Ovary (tissue), 9 donors: ENCODE measurements around the gene SENP6. TPM values are rescaled to one million over a fixed set of nuclear protein-coding genes. Genes with fewer than 3 reads are reported as not detected.
"Not testable (repeated sequence)": the region's sequence is repeated elsewhere in the genome, so short reads cannot be mapped to it uniquely, and the experiment has no call there.

Source experiments
- DNase-seq, 5 donors: peaks; one replicate each; pipeline ENCODE4 v3.0.0-alpha.2; 2019 to 2020
- H3K27ac ChIP-seq, 2 donors: fragments of 200-600 bp; one replicate each; pipeline versions ENCODE4 v1.5.1 to v1.8.0; 2019 to 2022
- H3K27me3 ChIP-seq: fragments of 200-600 bp; one replicate; pipeline ENCODE4 v1.8.0; 2022
- H3K36me3 ChIP-seq: fragments of 200-600 bp; sonication (generic); one replicate; pipeline ENCODE4 v1.5.1; 2019
- H3K4me1 ChIP-seq: one replicate; pipeline ENCODE4 v1.8.1; 2013; ENCODE audit warnings: mild to moderate bottlenecking, moderate library complexity; ENCODE audit not compliant: insufficient read depth
- H3K4me3 ChIP-seq: fragments of 200-600 bp; sonication (generic); one replicate; pipeline ENCODE4 v1.5.1; 2017
- H3K9me3 ChIP-seq, 2 donors: fragments of 200-600 bp in 1 of 2; sonication (generic) in 1 of 2; one replicate each; pipeline versions ENCODE4 v1.5.1 to v1.8.1; 2013 to 2019; ENCODE audit warnings: mild to moderate bottlenecking in 1 of 2, moderate library complexity in 1 of 2
- EP300 ChIP-seq: sonication (generic); formaldehyde crosslinking; IDR thresholded peaks from one replicate; pipeline ENCODE4 v1.6.1; 2017; ENCODE audit warnings: antibody characterized with exemption
- POLR2A ChIP-seq: fragments of 450-650 bp; IDR thresholded peaks from one replicate; pipeline ENCODE4 v1.6.1; 2017; ENCODE audit warnings: antibody characterized with exemption, mild to moderate bottlenecking, moderate library complexity
- WGBS, 3 donors: extraction: QIAGEN DNeasy Blood & Tissue Kit in 1 of 3; methylation state at CpG; one replicate each; pipeline versions ENCODE4 v1.1.5 to v1.1.7; 2013 to 2017; 5-methylcytosine and 5-hydroxymethylcytosine counted together
- intact Hi-C, 4 donors: fragments of 100-400 bp; cut with DNase I; formaldehyde crosslinking; loops; one replicate each; pipeline versions ENCODE4 v1.11.0 to v1.15.1; 2022 to 2023
- polyA plus RNA-seq, 2 donors: library from polyadenylated mRNA; stranded (reverse); fragments of 200-250 nt in 1 of 2; fragments of 350-450 nt in 1 of 2; fragmentation: Illumina TruSeq in 1 of 2; extraction: RNeasy Lipid Tissue Mini Kit (QIAGEN cat#74804) in 1 of 2; gene quantifications; one replicate each; pipeline ENCODE4 v1.2.3, GENCODE V29; 2013 to 2014
- total RNA-seq, 7 donors: library from RNA; depleted of rRNA in 2 of 7; stranded (reverse); fragments of >200 nt in 2 of 7; fragmentation: NEBNext Ultra II Directional in 3 of 7; extraction: Animal tissue kit (Norgen Biotek cat#: 25700) in 3 of 7; gene quantifications; one replicate each; pipeline versions ENCODE4 v1.1.0 to v1.2.4, GENCODE V29; 2016 to 2023
- TF ChIP-seq, protein P1 (sequence below), 3 donors: fragments of 450-650 bp in 2 of 3; fragments of 200-600 bp in 1 of 3; IDR thresholded peaks; one replicate each; pipeline versions ENCODE4 v1.5.1 to v1.8.0; 2016 to 2022; ENCODE audit warnings: antibody characterized with exemption in 3 of 3, mild to moderate bottlenecking in 1 of 3
- donor health status: DM: no; HTN: no; CAD: no; lungs with moderate emphysema.
- donor health status: DM: no; HTN: no; CAD: no.
- donor health status: Bipolar disorder and iron deficiency.
- donor health status: DM: yes; HTN: yes; CAD: no.
- donor health status: DM: no; HTN: no; CAD: no.
- donor health status: DM: yes; HTN: yes; CAD: no.

Gene SENP6
- total and polyA plus RNA-seq, 9 donors, result 43.0 to 158 (median 132) TPM

DNA sequence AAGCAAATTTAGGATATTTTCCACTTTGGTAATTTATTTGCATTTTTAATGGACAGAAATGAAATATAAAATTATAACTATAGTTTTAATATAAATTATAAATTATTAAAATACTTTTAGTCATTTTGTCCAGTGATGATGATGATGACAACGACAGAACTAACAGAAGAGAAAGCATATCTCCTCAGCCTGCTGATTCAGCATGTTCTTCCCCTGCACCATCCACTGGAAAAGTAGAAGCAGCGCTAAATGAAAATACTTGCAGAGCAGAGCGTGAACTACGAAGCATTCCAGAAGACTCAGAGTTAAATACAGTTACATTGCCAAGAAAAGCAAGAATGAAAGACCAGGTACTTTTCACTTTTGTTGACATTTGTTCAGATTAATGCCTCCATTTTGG is 64.9 kb downstream of the SENP6 start:
- intact Hi-C loops, result no loop called here
- DNase-seq, result no peak
- H3K4me1 ChIP-seq, result no peaks in the 10 kb centered on the region
- H3K27me3 ChIP-seq, result no peaks in the 10 kb centered on the region
- no peak overlapping the region for H3K4me3 ChIP-seq
- H3K27ac ChIP-seq, result no peak overlapping the region
- H3K9me3 ChIP-seq, result no peaks in the 10 kb centered on the region
- TF ChIP-seq, protein P1, sequence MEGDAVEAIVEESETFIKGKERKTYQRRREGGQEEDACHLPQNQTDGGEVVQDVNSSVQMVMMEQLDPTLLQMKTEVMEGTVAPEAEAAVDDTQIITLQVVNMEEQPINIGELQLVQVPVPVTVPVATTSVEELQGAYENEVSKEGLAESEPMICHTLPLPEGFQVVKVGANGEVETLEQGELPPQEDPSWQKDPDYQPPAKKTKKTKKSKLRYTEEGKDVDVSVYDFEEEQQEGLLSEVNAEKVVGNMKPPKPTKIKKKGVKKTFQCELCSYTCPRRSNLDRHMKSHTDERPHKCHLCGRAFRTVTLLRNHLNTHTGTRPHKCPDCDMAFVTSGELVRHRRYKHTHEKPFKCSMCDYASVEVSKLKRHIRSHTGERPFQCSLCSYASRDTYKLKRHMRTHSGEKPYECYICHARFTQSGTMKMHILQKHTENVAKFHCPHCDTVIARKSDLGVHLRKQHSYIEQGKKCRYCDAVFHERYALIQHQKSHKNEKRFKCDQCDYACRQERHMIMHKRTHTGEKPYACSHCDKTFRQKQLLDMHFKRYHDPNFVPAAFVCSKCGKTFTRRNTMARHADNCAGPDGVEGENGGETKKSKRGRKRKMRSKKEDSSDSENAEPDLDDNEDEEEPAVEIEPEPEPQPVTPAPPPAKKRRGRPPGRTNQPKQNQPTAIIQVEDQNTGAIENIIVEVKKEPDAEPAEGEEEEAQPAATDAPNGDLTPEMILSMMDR (IDR thresholded peaks at IDR 0.05), result no peak
- TF ChIP-seq POLR2A (no peak), EP300 (no peak)
- no peaks in the 10 kb centered on the region for H3K36me3 ChIP-seq
- WGBS, 3 donors, result 83 to 95% (median 93%) methylated on average over 4 of the region's 4 CpGs

GRCh38 chr6:75673884-75674283 is 72.2 kb downstream of the SENP6 start:
- TF ChIP-seq POLR2A (no peak), EP300 (no peak)
- TF ChIP-seq, protein P1 (IDR thresholded peaks at IDR 0.05), result no peak
- Histone ChIP-seq H3K4me1 (no peaks in the 10 kb centered on the region), H3K27ac (no peak overlapping the region), H3K4me3 (no peak overlapping the region), H3K27me3 (no peaks in the 10 kb centered on the region), H3K36me3 (no peaks in the 10 kb centered on the region), H3K9me3 (no peaks in the 10 kb centered on the region)
- intact Hi-C loops, result no loop called here
- 78 to 84% (median 83%) methylated on average over 8 of the region's 8 CpGs for WGBS, 3 donors
- DNase-seq, result no peak

- Histone ChIP-seq H3K4me1 (no peaks in the 10 kb centered on the region), H3K4me3 (no peak overlapping the region), H3K9me3 (peaks cover 0 to 1% of the 10 kb centered on the region in 2 donors), H3K27ac (no peak overlapping the region), H3K36me3 (no peaks in the 10 kb centered on the region), H3K27me3 (no peaks in the 10 kb centered on the region)
- WGBS, 3 donors, result 89 to 96% (median 95%) methylated on average over 1 of the region's 1 CpG
- TF ChIP-seq, protein P1 (IDR thresholded peaks at IDR 0.05), result no peak
- TF ChIP-seq POLR2A (no peak), EP300 (no peak)
- DNase-seq, result no peak
- intact Hi-C loops, result no loop called here
These were observed 74.7 kb downstream of the SENP6 start for GRCh38 chr6:75676377-75676776.

DNA sequence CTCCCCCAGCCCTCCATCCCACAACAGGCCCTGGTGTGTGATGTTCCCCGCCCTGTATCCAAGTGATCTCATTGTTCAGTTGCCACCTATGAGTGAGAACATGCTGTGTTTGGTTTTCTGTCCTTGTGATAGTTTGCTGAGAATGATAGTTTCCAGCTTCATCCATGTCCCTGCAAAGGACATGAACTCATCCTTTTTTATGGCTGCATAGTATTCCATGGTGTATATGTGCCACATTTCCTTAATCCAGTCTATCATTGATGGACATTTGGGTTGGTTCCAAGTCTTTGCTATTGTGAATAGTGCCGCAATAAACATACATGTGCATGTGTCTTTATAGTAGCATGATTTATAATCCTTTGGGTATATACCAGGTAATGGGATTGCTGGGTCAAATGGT is 80.9 kb downstream of the SENP6 start:
- H3K27ac ChIP-seq, H3K9me3 ChIP-seq, H3K27me3 ChIP-seq, H3K4me1 ChIP-seq, DNase-seq, H3K36me3 ChIP-seq, intact Hi-C loops, H3K4me3 ChIP-seq: not testable (repeated sequence)
- 82 to 96% (median 96%) methylated on average over 1 to 2 of the region's 2 CpGs for WGBS, 3 donors

DNA sequence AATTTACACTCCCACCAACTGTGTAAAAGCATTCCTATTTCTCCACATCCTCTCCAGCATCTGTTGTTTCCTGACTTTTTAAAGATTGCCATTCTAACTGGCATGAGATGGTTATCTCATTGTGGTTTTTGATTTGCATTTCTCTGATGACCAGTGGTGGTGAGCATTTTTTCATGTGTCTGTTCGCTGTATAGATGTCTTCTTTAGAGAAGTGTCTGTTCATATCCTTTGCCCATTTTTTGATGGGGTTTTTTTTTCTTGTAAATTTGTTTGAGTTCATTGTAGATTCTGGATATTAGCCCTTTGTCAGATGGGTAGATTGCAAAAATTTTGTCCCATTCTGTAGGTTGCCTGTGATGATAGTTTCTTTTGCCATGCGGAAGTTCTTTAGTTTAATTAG is 81.3 kb downstream of the SENP6 start:
- H3K27me3 ChIP-seq, H3K9me3 ChIP-seq, H3K4me3 ChIP-seq, DNase-seq, H3K4me1 ChIP-seq, H3K36me3 ChIP-seq, H3K27ac ChIP-seq, intact Hi-C loops: not testable (repeated sequence)
- 99 to 100% (median 100%) methylated on average over 2 of the region's 2 CpGs for WGBS, 3 donors

DNA sequence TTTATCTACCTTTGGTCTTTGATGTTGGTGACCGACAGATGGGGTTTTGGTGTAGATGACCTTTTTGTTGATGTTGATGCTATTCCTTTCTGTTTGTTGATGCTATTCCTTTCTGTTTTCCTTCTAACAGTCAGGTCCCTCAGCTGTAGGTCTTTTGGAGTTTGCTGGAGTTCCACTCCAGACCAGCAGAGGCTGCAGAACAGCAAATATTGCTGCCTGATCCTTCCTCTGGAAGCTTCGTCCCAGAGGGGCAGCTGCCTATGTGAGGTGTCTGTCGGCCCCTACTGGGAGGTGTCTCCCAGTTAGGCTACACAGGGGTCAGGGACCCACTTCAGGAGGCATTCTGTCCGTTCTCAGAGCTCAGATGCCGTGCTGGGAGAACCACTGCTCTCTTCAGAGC is 85.9 kb downstream of the SENP6 start:
- DNase-seq, H3K4me3 ChIP-seq, H3K36me3 ChIP-seq, H3K4me1 ChIP-seq, H3K27ac ChIP-seq, intact Hi-C loops, H3K9me3 ChIP-seq, H3K27me3 ChIP-seq: not testable (repeated sequence)
- 91 to 92% (median 91%) methylated on average over 5 of the region's 5 CpGs for WGBS, 3 donors

DNA sequence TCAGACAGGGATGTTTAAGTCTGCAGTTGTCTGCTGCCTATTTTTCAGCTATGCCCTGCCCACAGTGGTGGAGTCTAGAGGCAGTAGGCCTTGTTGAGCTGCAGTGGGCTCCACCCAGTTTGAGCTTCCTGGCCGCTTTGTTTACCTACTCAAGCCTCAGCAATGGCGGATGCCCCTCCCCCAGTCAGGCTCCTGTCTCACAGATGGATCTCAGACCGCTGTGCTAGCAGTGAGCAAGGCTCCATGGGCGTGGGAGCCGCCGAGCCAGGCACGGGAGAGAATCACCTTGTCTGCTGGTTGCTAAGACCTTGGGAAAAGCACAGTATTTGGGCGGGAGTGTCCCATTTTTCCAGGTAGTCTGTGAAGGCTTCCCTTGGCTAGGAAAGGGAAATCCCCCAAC is 86.3 kb downstream of the SENP6 start:
- H3K27me3 ChIP-seq, H3K27ac ChIP-seq, intact Hi-C loops, H3K36me3 ChIP-seq, H3K4me3 ChIP-seq, H3K9me3 ChIP-seq, H3K4me1 ChIP-seq, DNase-seq: not testable (repeated sequence)
- WGBS, 3 donors, result 86 to 90% (median 90%) methylated on average over 7 to 8 of the region's 8 CpGs
